ENCODE measurements around the gene EVL.

EVL gene

GRCh38 chr14:100086361-100086760, 21.1 kb downstream of the EVL start:
- no peak for DNase-seq

GRCh38 chr14:100088226-100088625, 23.0 kb downstream of the EVL start:
- DNase-seq = no peak

- DNase-seq = no peak
Measured at GRCh38 chr14:100091386-100091785, 26.2 kb downstream of the EVL start.

GRCh38 chr14:100092832-100093231, 27.6 kb downstream of the EVL start:
- DNase-seq = no peak

GRCh38 chr14:100093319-100093718, 28.1 kb downstream of the EVL start:
- no peak for DNase-seq

GRCh38 chr14:100096656-100097055, 31.4 kb downstream of the EVL start:
- DNase-seq = no peak

GRCh38 chr14:100098171-100098570, 32.9 kb downstream of the EVL start:
- no peak for DNase-seq

- DNase-seq = no peak
Measured at GRCh38 chr14:100100032-100100703, 34.9 kb downstream of the EVL start.

- DNase-seq = no peak
Measured at GRCh38 chr14:100102156-100102785, 37.0 kb downstream of the EVL start.

- no peak for DNase-seq
Measured at GRCh38 chr14:100103250-100104005, 38.2 kb downstream of the EVL start.

GRCh38 chr14:100104006-100104352, 38.8 kb downstream of the EVL start:
- no peak for DNase-seq

GRCh38 chr14:100104523-100105300, 39.5 kb downstream of the EVL start:
- DNase-seq = no peak

GRCh38 chr14:100105357-100106169, 40.3 kb downstream of the EVL start:
- no peak for DNase-seq

- peak; percentile 73 for DNase-seq
Measured at GRCh38 chr14:100106250-100107112, 41.3 kb downstream of the EVL start.

- DNase-seq = no peak
Measured at GRCh38 chr14:100107236-100107635, 42.0 kb downstream of the EVL start.

- DNase-seq = peak; percentile 81
Measured at GRCh38 chr14:100108042-100108825, 43.0 kb downstream of the EVL start.

- DNase-seq = no peak
Measured at GRCh38 chr14:100108840-100109593, 43.8 kb downstream of the EVL start.

- DNase-seq = no peak
Measured at GRCh38 chr14:100109594-100109955, 44.4 kb downstream of the EVL start.

GRCh38 chr14:100110816-100111215, 45.6 kb downstream of the EVL start:
- peak; percentile 6 for DNase-seq
